Thoracic aorta (tissue), 2 donors: ENCODE data around the gene KRT8. TPM values are rescaled to one million over a fixed set of nuclear protein-coding genes. Genes with fewer than 3 reads are reported as not detected.
A peak's percentile ranks its signal among the peaks of the same experiment; 100 is the strongest.

ENCODE experiments used
- ATAC-seq: fragments of 150-250 bp; one replicate; pipeline ENCODE4 v1.8.0; 2017; ENCODE audit warnings: low read depth; ENCODE audit not compliant: insufficient number of reproducible peaks, low FRiP score
- DNase-seq: peaks from one replicate; pipeline ENCODE4 v3.0.0-alpha.2; 2020; ENCODE audit warnings: low spot score
- H3K27ac ChIP-seq, 2 donors: fragments of 200-600 bp; sonication (generic); 1 replicate in 1 of 2; 2 replicates in 1 of 2; pipeline ENCODE4 v1.5.1; 2016; ENCODE audit warnings: mild to moderate bottlenecking in 2 of 2, moderate library complexity in 2 of 2
- H3K27me3 ChIP-seq: fragments of 200-600 bp; sonication (generic); replicated peaks from 2 replicates; pipeline ENCODE4 v1.6.0; 2016; ENCODE audit warnings: mild to moderate bottlenecking; ENCODE audit not compliant: insufficient read depth
- H3K36me3 ChIP-seq: fragments of 200-600 bp; sonication (generic); one replicate; pipeline ENCODE4 v1.5.1; 2016
- H3K4me1 ChIP-seq, 2 donors: fragments of 200-600 bp; sonication (generic); 1 replicate in 1 of 2; 2 replicates in 1 of 2; pipeline versions ENCODE4 v1.5.1 to v1.6.0; 2016; ENCODE audit warnings: low read depth in 2 of 2, mild to moderate bottlenecking in 1 of 2; ENCODE audit not compliant: control insufficient read depth in 1 of 2
- H3K4me3 ChIP-seq: fragments of 200-600 bp; sonication (generic); 2 replicates; pipeline ENCODE4 v1.5.1; 2016; ENCODE audit warnings: mild to moderate bottlenecking
- H3K9me3 ChIP-seq: fragments of 200-600 bp; sonication (generic); 2 replicates; pipeline ENCODE4 v1.5.1; 2016
- total RNA-seq, 2 donors: library from RNA; depleted of rRNA; stranded (reverse); fragments of >200 nt; gene quantifications; one replicate each; pipeline versions ENCODE4 v1.1.0 to v1.2.3, GENCODE V29; 2016
- TF ChIP-seq, protein P1 (sequence below): fragments of 200-600 bp; sonication (generic); IDR thresholded peaks from one replicate; pipeline ENCODE4 v1.5.1; 2019; ENCODE audit warnings: antibody characterized with exemption

Gene KRT8
- total RNA-seq, 2 donors from 2014 or later, result 130 to 175 TPM

- Histone ChIP-seq H3K36me3 (no peaks in the 10 kb centered on the region), H3K4me3 (no peak overlapping the region), H3K4me1 (no peaks in the 10 kb centered on the region), H3K27ac (no peak overlapping the region), H3K9me3 (no peaks in the 10 kb centered on the region), H3K27me3 (no peaks in the 10 kb centered on the region)
- ATAC-seq (no peak), DNase-seq (no peak)
- TF ChIP-seq, protein P1, sequence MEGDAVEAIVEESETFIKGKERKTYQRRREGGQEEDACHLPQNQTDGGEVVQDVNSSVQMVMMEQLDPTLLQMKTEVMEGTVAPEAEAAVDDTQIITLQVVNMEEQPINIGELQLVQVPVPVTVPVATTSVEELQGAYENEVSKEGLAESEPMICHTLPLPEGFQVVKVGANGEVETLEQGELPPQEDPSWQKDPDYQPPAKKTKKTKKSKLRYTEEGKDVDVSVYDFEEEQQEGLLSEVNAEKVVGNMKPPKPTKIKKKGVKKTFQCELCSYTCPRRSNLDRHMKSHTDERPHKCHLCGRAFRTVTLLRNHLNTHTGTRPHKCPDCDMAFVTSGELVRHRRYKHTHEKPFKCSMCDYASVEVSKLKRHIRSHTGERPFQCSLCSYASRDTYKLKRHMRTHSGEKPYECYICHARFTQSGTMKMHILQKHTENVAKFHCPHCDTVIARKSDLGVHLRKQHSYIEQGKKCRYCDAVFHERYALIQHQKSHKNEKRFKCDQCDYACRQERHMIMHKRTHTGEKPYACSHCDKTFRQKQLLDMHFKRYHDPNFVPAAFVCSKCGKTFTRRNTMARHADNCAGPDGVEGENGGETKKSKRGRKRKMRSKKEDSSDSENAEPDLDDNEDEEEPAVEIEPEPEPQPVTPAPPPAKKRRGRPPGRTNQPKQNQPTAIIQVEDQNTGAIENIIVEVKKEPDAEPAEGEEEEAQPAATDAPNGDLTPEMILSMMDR, result peak; percentile 63
Observed at GRCh38 chr12:52865090-52865944, 39.6 kb downstream of the KRT8 start.

DNA sequence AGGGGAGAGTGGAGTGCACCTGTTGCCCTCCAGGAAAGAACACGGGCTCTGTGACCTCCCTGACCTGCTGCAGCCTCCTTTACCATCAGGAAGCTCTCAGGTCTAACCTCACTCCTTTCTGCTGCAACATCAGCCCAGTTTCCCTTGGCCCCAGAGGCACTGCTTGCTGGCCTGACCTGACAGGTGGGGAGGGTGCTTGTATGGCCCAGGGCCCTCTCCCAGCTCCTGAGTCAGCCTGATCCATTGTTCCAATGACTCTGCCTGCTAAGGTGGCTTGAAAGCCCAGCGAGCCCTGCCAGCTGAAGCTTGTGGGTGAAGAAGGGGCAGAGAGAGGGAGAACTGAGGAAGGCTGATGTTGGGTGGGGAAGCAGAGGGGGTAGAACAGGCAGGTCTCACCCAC is 42.9 kb downstream of the KRT8 start:
- H3K36me3 ChIP-seq, result no peaks in the 10 kb centered on the region
- ATAC-seq (no peak), DNase-seq (no peak)
- TF ChIP-seq, protein P1, result no peak
- no peak overlapping the region for H3K4me3 ChIP-seq
- no peak overlapping the region for H3K27ac ChIP-seq
- no peaks in the 10 kb centered on the region for H3K27me3 ChIP-seq
- H3K9me3 ChIP-seq, result no peaks in the 10 kb centered on the region
- H3K4me1 ChIP-seq, result no peaks in the 10 kb centered on the region

GRCh38 chr12:52861511-52861910 is 43.4 kb downstream of the KRT8 start:
- DNase-seq (no peak), ATAC-seq (no peak)
- no peak overlapping the region for H3K27ac ChIP-seq
- no peaks in the 10 kb centered on the region for H3K9me3 ChIP-seq
- no peaks in the 10 kb centered on the region for H3K36me3 ChIP-seq
- H3K4me3 ChIP-seq, result no peak overlapping the region
- TF ChIP-seq, protein P1, result no peak
- H3K27me3 ChIP-seq, result no peaks in the 10 kb centered on the region
- H3K4me1 ChIP-seq, result no peaks in the 10 kb centered on the region

DNA sequence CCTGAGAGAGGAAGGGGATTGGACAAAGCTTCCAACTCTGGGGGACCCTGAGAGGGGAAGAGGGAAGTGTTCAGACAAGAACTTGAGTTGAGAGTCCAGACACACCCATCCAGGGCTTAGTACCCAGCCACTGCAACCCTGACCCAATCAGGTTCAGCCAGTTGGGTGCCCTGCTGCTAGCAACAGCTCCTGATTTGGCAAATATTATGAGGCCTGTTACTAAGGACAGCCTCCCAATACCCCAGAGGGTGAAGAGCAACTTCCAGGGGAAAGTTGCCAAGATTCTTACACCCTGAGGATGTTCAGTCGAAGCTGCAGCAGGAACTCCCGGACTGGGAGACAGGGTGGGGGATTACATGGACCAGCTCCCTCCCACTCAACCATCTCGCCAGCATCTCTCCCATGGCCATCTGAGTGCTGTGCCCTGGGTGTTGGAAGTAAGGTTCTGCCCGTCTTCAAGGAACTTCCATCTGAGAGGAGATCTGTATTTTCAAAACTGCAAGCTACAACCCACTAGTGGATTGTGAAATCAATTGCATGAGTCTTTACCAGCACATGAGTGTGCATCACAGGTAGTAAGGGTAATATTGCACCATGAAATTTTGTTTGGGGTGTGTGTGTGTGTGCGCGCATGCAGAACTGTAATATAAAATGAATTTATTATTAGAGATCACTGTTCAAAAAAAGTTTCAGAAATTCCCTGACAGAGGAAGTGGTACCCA is 44.6 kb downstream of the KRT8 start:
- DNase-seq (no peak), ATAC-seq (no peak)
- Histone ChIP-seq H3K27me3 (no peaks in the 10 kb centered on the region), H3K9me3 (no peaks in the 10 kb centered on the region), H3K36me3 (no peaks in the 10 kb centered on the region), H3K4me1 (no peaks in the 10 kb centered on the region), H3K4me3 (no peak overlapping the region), H3K27ac (no peak overlapping the region)
- TF ChIP-seq, protein P1, result no peak

- DNase-seq (no peak), ATAC-seq (no peak)
- H3K4me1 ChIP-seq, result no peaks in the 10 kb centered on the region
- no peaks in the 10 kb centered on the region for H3K27me3 ChIP-seq
- H3K4me3 ChIP-seq, result no peak overlapping the region
- H3K9me3 ChIP-seq, result no peaks in the 10 kb centered on the region
- H3K27ac ChIP-seq, result no peak overlapping the region
- H3K36me3 ChIP-seq, result no peaks in the 10 kb centered on the region
- TF ChIP-seq, protein P1, result no peak
Observed at GRCh38 chr12:52857500-52857899, 47.4 kb downstream of the KRT8 start.
